Liver (tissue), 9 donors: ENCODE data around the gene SOX6. TPM values are rescaled to one million over a fixed set of nuclear protein-coding genes. Genes with fewer than 3 reads are reported as not detected.

Source experiments
- DNase-seq: peaks from one replicate; pipeline ENCODE4 v3.0.0-alpha.2; 2017; ENCODE audit warnings: low spot score
- H3K27ac ChIP-seq, 2 donors: one replicate each; pipeline ENCODE4 v1.7.0; 2013; ENCODE audit warnings: inconsistent platforms in 2 of 2, low read length in 2 of 2, control low read depth in 1 of 2, low read depth in 1 of 2, mild to moderate bottlenecking in 1 of 2
- H3K27me3 ChIP-seq, 4 donors: one replicate each; pipeline versions ENCODE4 v1.6.1 to v1.7.0; 2013; ENCODE audit warnings: low read length in 3 of 4, inconsistent platforms in 1 of 4, mild to moderate bottlenecking in 1 of 4, moderate library complexity in 1 of 4; ENCODE audit not compliant: control insufficient read depth in 4 of 4, insufficient read depth in 4 of 4
- H3K36me3 ChIP-seq, 4 donors: one replicate each; pipeline versions ENCODE4 v1.6.1 to v1.7.0; 2013; ENCODE audit warnings: low read length in 3 of 4, mild to moderate bottlenecking in 3 of 4, low read depth in 1 of 4, moderate library complexity in 1 of 4; ENCODE audit not compliant: control insufficient read depth in 4 of 4, insufficient read depth in 3 of 4
- H3K4me1 ChIP-seq, 4 donors: one replicate each; pipeline versions ENCODE4 v1.6.1 to v1.7.0; 2013; ENCODE audit warnings: low read length in 3 of 4, mild to moderate bottlenecking in 3 of 4, moderate library complexity in 1 of 4; ENCODE audit not compliant: control insufficient read depth in 4 of 4, insufficient read depth in 4 of 4
- H3K4me3 ChIP-seq, 3 donors: one replicate each; pipeline versions ENCODE4 v1.6.1 to v1.7.0; 2013; ENCODE audit warnings: low read length in 3 of 3, control low read depth in 1 of 3, low read depth in 1 of 3, mild to moderate bottlenecking in 1 of 3
- H3K9ac ChIP-seq, 2 donors: one replicate each; pipeline ENCODE4 v1.7.0; 2013; ENCODE audit warnings: low read length in 2 of 2, mild to moderate bottlenecking in 2 of 2, moderate library complexity in 2 of 2, control low read depth in 1 of 2, low read depth in 1 of 2
- H3K9me3 ChIP-seq, 4 donors: one replicate each; pipeline versions ENCODE4 v1.6.1 to v1.7.0; 2013; ENCODE audit warnings: low read length in 3 of 4; ENCODE audit not compliant: control insufficient read depth in 4 of 4
- FOXA1 ChIP-seq: IDR thresholded peaks from 2 replicates; pipeline ENCODE4 v1.6.1; 2016; ENCODE audit warnings: antibody characterized with exemption
- FOXA2 ChIP-seq: IDR thresholded peaks from 2 replicates; pipeline ENCODE4 v1.6.1; 2016; ENCODE audit warnings: antibody characterized with exemption
- HNF4A ChIP-seq, 2 donors: conservative IDR thresholded peaks; 2 replicates each; pipeline ENCODE4 v1.6.1; 2016; ENCODE audit warnings: antibody characterized with exemption in 2 of 2, mild to moderate bottlenecking in 2 of 2
- JUND ChIP-seq, 2 donors: IDR thresholded peaks; 2 replicates each; pipeline ENCODE4 v1.6.1; 2016; ENCODE audit warnings: antibody characterized with exemption in 2 of 2
- NR2F2 ChIP-seq: IDR thresholded peaks from 2 replicates; pipeline ENCODE4 v1.6.1; 2016; ENCODE audit warnings: antibody characterized with exemption
- RAD21 ChIP-seq, 2 donors: IDR thresholded peaks; 2 replicates each; pipeline ENCODE4 v1.6.1; 2016; ENCODE audit warnings: antibody characterized with exemption in 2 of 2, mild to moderate bottlenecking in 2 of 2
- RXRA ChIP-seq, 2 donors: IDR thresholded peaks; 2 replicates each; pipeline ENCODE4 v1.6.1; 2017 to 2018; ENCODE audit warnings: antibody characterized with exemption in 2 of 2, mild to moderate bottlenecking in 1 of 2
- SP1 ChIP-seq: IDR thresholded peaks from 2 replicates; pipeline ENCODE4 v1.6.1; 2018; ENCODE audit warnings: antibody characterized with exemption, mild to moderate bottlenecking
- TAF1 ChIP-seq: conservative IDR thresholded peaks from 2 replicates; pipeline ENCODE4 v1.6.1; 2016; ENCODE audit warnings: antibody characterized with exemption, mild to moderate bottlenecking
- YY1 ChIP-seq: IDR thresholded peaks from 2 replicates; pipeline ENCODE4 v1.6.1; 2016; ENCODE audit warnings: antibody characterized with exemption, mild to moderate bottlenecking
- WGBS: extraction: QIAGEN DNeasy Blood & Tissue Kit; methylation state at CpG from one replicate; pipeline ENCODE4 v1.1.7; 2013; 5-methylcytosine and 5-hydroxymethylcytosine counted together
- polyA plus RNA-seq, 2 donors: library from polyadenylated mRNA; stranded (reverse) in 1 of 2; unstranded in 1 of 2; fragments of 200-250 nt in 1 of 2; fragments of >200 nt in 1 of 2; fragmentation: Nextera tagmentation in 1 of 2; extraction: Ambion mirVana in 1 of 2; gene quantifications; one replicate each; pipeline versions ENCODE4 v1.2.1 to v1.2.3, GENCODE V29; 2013 to 2015
- total RNA-seq, 2 donors: library from RNA; depleted of rRNA; stranded (reverse); fragments of >200 nt; gene quantifications; one replicate each; pipeline ENCODE4 v1.2.3, GENCODE V29; 2014
- TF ChIP-seq, protein P1 (sequence below): IDR thresholded peaks from 2 replicates; pipeline ENCODE4 v1.6.1; 2016; ENCODE audit warnings: antibody characterized with exemption
- TF ChIP-seq, protein P2 (sequence below): IDR thresholded peaks from 2 replicates; pipeline ENCODE4 v1.6.1; 2016; ENCODE audit warnings: antibody characterized with exemption
- TF ChIP-seq, protein P3 (sequence below): fragments of 150-350 bp; IDR thresholded peaks from 2 replicates; pipeline ENCODE4 v1.5.1; 2017; ENCODE audit warnings: improper control_type of control experiment, low read depth, low read length; ENCODE audit not compliant: missing input control
- TF ChIP-seq, protein P4 (sequence below): IDR thresholded peaks from 2 replicates; pipeline ENCODE4 v1.6.1; 2016; ENCODE audit warnings: antibody characterized with exemption
- TF ChIP-seq, protein P5 (sequence below): IDR thresholded peaks from 2 replicates; pipeline ENCODE4 v1.6.1; 2016; ENCODE audit warnings: antibody characterized with exemption, mild to moderate bottlenecking
- donor health status: healthy.
- donor health status: healthy.
- donor health status: healthy.
- donor health status: healthy.
- donor health status: healthy.

SOX6 gene
- total and polyA plus RNA-seq, 4 donors = 2.4 to 111 (median 14.8) TPM

DNA sequence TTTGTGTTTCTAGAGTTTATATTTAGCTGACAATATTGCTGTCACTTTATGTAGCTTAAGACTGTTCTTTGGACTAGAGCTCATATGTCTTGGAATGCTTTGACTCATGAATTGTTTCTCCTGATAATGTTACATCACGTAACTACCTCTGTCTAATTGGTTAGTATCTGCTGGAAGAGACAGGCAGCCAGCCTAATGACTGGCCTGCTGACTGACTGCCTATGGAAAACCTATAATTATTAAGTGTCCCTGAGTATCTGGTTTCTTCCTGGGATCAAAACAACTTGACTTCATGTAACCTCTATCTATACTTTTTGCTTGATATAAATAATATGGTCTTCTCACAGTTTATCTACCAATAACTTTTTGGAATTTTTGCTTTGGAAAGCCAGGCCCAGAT is 9.4 kb downstream of the SOX6 start:
- TF ChIP-seq FOXA1 (no peak), HNF4A (conservative IDR thresholded peaks at IDR 0.05) (no peak), NR2F2 (no peak), YY1 (no peak), SP1 (no peak), FOXA2 (no peak)
- TF ChIP-seq, protein P1, sequence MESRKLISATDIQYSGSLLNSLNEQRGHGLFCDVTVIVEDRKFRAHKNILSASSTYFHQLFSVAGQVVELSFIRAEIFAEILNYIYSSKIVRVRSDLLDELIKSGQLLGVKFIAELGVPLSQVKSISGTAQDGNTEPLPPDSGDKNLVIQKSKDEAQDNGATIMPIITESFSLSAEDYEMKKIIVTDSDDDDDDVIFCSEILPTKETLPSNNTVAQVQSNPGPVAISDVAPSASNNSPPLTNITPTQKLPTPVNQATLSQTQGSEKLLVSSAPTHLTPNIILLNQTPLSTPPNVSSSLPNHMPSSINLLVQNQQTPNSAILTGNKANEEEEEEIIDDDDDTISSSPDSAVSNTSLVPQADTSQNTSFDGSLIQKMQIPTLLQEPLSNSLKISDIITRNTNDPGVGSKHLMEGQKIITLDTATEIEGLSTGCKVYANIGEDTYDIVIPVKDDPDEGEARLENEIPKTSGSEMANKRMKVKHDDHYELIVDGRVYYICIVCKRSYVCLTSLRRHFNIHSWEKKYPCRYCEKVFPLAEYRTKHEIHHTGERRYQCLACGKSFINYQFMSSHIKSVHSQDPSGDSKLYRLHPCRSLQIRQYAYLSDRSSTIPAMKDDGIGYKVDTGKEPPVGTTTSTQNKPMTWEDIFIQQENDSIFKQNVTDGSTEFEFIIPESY = no peak
- TF ChIP-seq, protein P2, sequence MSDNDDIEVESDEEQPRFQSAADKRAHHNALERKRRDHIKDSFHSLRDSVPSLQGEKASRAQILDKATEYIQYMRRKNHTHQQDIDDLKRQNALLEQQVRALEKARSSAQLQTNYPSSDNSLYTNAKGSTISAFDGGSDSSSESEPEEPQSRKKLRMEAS = no peak
- TF ChIP-seq, protein P3, sequence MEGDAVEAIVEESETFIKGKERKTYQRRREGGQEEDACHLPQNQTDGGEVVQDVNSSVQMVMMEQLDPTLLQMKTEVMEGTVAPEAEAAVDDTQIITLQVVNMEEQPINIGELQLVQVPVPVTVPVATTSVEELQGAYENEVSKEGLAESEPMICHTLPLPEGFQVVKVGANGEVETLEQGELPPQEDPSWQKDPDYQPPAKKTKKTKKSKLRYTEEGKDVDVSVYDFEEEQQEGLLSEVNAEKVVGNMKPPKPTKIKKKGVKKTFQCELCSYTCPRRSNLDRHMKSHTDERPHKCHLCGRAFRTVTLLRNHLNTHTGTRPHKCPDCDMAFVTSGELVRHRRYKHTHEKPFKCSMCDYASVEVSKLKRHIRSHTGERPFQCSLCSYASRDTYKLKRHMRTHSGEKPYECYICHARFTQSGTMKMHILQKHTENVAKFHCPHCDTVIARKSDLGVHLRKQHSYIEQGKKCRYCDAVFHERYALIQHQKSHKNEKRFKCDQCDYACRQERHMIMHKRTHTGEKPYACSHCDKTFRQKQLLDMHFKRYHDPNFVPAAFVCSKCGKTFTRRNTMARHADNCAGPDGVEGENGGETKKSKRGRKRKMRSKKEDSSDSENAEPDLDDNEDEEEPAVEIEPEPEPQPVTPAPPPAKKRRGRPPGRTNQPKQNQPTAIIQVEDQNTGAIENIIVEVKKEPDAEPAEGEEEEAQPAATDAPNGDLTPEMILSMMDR = no peak
- H3K9ac ChIP-seq = no peak overlapping the region
- DNase-seq = no peak
- no peaks in the 10 kb centered on the region for H3K36me3 ChIP-seq
- no peaks in the 10 kb centered on the region for H3K9me3 ChIP-seq
- H3K4me3 ChIP-seq = no peak overlapping the region
- H3K4me1 ChIP-seq = peaks cover 0 to 3% (median 0%) of the 10 kb centered on the region in 4 donors
- WGBS = 81% methylated on average over 1 of the region's 1 CpG
- H3K27ac ChIP-seq = no peak overlapping the region
- H3K27me3 ChIP-seq = no peaks in the 10 kb centered on the region

DNA sequence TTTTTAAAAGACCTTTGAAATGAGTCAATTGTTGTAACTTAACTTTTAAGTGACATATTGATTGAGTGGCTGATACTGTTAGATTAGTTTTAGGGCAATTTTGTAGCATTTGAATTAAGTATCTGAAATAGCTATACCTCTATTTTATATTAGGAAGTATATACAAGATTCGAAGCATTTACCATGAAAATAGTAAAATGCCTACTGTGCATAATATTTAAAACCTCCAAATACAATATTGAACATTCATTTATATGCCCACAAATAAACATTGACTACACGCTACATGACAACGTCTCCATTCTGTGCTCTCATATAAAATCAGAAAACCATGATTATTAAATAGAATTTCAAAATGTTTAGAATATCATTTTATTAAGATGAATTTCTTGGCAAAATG is 14.5 kb downstream of the SOX6 start:
- Histone ChIP-seq H3K4me3 (no peak overlapping the region), H3K9me3 (no peaks in the 10 kb centered on the region), H3K27ac (no peak overlapping the region), H3K4me1 (no peaks in the 10 kb centered on the region), H3K36me3 (no peaks in the 10 kb centered on the region), H3K27me3 (no peaks in the 10 kb centered on the region), H3K9ac (no peak overlapping the region)
- WGBS = 98% methylated on average over 3 of the region's 3 CpGs
- TF ChIP-seq, protein P3 = no peak
- TF ChIP-seq FOXA2 (no peak), TAF1 (no peak)
- DNase-seq = no peak

DNA sequence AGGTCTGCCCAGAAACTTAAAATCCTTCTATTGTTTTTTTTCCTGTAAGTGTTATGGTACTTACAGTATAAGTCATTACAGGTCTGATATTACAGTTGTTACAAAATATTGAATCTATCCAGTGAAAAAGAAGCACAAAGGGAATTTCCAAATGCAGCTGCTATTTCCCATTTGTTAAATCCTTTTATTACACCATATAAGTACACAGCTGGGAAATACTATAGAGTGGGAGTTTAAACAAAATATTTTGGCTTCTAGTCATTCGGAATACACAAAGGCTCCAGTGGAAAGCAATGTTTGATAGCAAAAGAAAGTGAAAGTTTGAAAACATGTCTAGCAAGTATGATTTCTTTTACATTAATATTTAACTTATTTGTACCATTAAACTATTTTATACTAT is 18.0 kb downstream of the SOX6 start:
- DNase-seq = no peak
- Histone ChIP-seq H3K36me3 (no peaks in the 10 kb centered on the region), H3K4me1 (no peaks in the 10 kb centered on the region), H3K9me3 (no peaks in the 10 kb centered on the region), H3K4me3 (no peak overlapping the region), H3K27ac (no peak overlapping the region), H3K27me3 (no peaks in the 10 kb centered on the region), H3K9ac (peak overlapping the region in 1 of 2 donors; percentile 19)
- WGBS = 29% methylated on average over 1 of the region's 1 CpG
- no peak for TF ChIP-seq RAD21 (IDR thresholded peaks at IDR 0.05)
- TF ChIP-seq, protein P4, sequence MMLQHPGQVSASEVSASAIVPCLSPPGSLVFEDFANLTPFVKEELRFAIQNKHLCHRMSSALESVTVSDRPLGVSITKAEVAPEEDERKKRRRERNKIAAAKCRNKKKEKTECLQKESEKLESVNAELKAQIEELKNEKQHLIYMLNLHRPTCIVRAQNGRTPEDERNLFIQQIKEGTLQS = no peak
- TF ChIP-seq, protein P1 = no peak
- TF ChIP-seq TAF1 = no peak
- TF ChIP-seq NR2F2 = no peak
- no peak for TF ChIP-seq FOXA1
- TF ChIP-seq RXRA (IDR thresholded peaks at IDR 0.05) = no peak
- TF ChIP-seq, protein P5, sequence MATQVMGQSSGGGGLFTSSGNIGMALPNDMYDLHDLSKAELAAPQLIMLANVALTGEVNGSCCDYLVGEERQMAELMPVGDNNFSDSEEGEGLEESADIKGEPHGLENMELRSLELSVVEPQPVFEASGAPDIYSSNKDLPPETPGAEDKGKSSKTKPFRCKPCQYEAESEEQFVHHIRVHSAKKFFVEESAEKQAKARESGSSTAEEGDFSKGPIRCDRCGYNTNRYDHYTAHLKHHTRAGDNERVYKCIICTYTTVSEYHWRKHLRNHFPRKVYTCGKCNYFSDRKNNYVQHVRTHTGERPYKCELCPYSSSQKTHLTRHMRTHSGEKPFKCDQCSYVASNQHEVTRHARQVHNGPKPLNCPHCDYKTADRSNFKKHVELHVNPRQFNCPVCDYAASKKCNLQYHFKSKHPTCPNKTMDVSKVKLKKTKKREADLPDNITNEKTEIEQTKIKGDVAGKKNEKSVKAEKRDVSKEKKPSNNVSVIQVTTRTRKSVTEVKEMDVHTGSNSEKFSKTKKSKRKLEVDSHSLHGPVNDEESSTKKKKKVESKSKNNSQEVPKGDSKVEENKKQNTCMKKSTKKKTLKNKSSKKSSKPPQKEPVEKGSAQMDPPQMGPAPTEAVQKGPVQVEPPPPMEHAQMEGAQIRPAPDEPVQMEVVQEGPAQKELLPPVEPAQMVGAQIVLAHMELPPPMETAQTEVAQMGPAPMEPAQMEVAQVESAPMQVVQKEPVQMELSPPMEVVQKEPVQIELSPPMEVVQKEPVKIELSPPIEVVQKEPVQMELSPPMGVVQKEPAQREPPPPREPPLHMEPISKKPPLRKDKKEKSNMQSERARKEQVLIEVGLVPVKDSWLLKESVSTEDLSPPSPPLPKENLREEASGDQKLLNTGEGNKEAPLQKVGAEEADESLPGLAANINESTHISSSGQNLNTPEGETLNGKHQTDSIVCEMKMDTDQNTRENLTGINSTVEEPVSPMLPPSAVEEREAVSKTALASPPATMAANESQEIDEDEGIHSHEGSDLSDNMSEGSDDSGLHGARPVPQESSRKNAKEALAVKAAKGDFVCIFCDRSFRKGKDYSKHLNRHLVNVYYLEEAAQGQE = no peak
- no peak for TF ChIP-seq HNF4A (conservative IDR thresholded peaks at IDR 0.05)
- no peak for TF ChIP-seq JUND (IDR thresholded peaks at IDR 0.05)
- no peak for TF ChIP-seq FOXA2
